Activated CD4-positive, alpha-beta T cell treated with anti-CD3 and anti-CD28 coated beads for 48 hours (primary cell): ENCODE data around the gene ZNF22.
"Not testable (repeated sequence)": the region's sequence is repeated elsewhere in the genome, so short reads cannot be mapped to it uniquely, and the experiment has no call there.

Experiments
- DNase-seq: peaks from one replicate; pipeline ENCODE4 v3.0.0-alpha.2; 2020

The ZNF22 gene

DNA sequence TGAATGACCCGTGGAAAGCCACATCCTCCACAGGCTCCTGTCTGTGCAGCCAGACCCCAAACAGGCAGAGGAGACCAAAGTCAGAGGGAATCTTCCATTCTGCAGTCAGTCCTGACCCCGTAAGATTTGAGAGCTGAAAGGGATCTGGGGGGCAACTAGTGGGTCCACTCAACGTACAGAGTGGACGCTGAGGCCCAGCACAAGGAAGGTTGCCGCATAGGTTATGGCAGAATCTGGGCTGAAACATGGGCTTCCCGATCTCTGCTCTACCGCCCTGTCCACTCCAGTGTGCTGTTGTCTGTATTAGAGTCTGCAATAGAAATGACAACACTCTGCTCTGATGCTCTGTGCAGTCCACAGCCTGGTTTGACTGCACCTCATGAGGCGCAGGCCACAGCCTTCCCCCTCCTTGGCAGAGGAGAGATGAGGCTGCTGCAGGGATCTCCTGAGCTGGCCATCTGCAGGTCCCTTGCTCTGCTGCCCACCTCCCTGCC, 7.9 kb upstream of the ZNF22 start:
- no peak for DNase-seq

DNA sequence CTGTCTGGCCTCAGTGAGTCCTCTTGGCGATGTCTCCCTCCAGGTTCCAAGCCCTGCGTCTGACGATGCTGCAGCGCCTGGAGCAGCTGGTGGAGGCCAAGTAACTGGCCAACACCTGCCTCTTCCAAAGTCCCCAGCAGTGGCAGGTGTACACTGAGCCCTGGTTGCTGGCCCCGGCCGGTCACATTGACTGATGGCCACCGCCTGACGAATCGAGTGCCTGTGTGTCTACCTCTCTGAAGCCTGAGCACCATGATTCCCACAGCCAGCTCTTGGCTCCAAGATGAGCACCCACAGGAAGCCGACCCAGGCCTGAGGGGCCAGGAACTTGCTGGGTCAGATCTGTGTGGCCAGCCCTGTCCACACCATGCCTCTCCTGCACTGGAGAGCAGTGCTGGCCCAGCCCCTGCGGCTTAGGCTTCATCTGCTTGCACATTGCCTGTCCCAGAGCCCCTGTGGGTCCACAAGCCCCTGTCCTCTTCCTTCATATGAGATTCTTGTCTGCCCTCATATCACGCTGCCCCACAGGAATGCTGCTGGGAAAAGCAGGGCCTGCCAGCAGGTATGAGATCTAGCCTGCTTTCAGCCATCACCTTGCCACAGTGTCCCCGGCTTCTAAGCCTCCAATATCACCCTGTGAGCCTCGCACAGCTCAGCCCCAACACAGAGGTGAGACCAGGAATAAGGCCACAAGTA, 7.3 kb upstream of the ZNF22 start:
- no peak for DNase-seq

DNA sequence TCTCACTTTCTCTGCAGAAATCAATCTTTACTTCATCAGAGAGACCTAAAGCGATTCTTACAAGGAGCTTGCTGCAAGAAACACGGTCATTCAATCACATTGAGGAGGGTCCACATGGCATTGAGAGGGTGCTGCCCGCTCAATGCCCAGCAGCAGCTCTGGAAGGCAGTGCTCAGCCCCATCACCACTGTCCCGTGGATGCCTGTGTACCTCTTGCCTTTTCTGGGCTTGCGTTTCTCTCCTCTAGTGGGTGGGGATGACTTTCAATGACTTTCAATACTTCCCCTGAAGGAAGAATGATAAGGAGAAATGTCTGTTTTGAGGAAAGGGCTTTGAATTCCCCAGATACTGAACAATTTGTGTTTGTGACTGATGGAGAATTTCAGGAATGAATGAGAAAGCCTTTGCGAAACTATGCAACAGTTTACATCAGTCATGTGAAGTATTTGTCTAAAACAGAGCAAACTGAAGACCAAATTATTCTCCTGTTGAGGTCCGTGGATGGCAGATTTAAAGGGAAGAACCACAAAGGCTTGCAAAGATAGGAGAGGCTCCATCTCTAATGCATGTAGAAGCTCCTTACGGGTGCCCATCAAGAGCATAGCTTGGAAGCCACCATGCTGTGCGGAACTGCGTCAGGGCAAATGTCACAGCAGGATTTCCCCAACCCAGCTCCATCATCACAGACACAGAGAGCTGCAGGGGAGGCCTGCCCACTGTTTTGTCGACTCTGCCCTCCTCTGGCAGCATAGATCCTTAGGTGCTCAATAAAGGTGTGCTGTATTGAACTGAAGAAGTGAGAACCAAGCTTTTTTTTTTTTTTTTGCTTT, 6.6 kb upstream of the ZNF22 start:
- DNase-seq: no peak

DNA sequence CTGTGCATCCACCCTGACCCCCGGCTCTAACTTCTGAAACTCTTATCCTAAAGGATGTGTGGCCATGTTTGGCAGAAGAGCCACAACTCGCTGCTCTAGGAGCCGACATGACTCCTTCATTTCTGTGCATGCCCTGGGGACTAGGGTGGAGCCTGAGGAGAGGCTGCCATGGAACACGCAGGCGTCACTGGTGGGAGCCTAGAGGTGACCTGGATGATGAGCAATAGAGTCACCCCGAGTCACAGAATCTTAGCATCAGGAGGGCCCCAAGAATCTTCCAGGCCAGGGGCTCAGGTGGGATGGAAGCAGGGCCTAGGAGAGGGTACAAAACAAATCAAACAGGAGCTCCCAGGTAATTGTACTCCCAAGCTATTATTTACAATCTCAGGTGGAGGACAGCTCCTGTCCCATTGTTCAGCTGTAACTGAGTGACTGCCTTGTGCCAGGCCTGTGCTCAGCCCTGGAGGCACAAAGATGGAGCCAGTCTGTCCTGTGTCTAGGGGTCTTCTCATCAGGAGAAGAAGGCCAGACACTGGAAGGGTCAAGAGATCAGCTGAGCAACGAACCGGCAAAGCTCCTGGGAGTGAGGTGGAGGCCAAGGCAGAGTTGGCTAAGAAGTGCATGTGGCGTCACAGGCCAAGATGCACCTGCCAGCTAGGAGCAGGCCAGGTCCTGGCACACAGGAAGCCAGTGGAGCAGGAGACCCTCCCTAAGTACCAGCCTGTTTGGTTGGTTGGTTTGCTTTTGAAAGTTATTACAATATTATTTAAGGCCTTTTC, 5.8 kb upstream of the ZNF22 start:
- DNase-seq: no peak

DNA sequence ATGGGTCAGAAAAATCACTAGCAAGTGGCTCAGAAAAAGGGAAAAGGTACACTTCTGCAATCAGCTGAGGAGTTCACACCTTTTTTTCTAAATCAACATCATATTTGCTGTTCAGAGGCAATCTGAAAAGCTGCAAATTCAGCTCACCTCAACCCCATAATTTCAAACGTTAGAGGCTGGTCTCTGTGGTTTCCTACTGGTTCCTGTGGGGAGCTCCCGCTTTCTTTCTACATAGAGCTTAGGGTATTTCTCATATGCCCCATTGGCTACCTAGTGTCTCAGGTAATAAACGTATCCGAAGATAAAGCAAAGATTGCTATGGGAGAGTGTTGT, 5.2 kb upstream of the ZNF22 start:
- no peak for DNase-seq

DNA sequence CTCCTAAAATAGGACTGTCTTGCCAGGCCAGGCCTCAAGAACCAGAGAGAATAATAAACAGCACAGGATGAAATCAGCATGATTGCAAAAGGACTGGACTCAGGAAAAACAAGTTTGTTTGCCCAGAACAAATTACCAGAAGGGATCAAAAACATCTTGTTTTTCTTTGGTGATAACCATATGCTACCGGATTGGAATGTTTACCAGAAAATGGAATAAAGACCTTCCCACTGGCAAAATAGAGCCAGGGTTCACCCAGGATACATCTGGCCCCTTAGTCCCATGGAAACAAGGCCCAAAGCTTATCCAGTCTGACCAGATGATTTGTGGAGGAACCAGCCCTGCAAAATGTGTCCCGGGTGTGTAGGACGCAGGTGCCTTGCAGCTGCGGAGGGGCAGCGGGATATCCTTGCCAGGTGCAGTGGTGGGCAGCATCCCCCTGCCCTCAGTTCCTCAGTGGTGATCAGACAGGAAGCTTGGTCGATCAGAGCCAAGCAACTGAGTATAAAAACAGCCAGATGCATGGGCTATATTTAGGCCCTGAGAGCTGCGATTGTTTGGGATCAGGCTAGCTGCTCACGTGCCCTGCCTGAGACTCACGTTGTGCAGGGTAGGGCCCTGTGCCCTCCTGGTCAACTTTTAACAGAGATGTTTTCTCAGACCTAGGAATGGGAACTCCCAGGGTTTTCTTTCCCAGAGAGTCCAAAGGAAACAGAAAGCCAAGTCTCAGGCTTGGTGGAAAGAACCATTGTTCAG, 4.6 kb upstream of the ZNF22 start:
- no peak for DNase-seq

DNA sequence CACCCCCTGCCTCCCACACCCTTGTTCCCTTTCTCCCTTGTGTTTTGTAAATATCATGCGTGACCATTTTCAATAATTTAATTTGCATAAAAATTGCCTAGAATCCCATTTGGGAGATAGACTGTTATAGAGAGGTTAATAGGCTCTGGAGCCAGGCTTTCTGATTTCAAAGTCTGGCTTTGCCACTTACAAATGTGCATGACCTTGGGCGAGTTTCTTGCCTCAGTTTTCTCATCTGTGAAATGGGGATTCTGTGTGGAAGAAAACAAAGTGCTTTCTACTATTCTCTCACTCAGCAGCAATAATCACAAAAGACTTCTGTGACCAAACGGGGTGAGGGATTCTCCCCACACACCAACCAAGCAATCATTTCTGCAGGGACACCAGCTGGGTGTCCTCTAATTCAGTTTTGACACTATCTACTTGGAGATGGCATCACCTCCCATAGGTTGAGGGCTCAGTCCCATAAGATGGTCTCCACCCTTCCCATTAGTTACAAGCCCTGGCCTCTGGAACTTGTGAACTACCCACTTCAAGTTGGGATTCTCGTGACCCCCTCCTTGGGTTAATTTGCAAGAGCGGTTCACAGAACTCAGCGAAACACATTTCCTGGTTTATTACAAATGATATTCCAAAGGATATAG, 3.5 kb upstream of the ZNF22 start:
- no peak for DNase-seq

DNA sequence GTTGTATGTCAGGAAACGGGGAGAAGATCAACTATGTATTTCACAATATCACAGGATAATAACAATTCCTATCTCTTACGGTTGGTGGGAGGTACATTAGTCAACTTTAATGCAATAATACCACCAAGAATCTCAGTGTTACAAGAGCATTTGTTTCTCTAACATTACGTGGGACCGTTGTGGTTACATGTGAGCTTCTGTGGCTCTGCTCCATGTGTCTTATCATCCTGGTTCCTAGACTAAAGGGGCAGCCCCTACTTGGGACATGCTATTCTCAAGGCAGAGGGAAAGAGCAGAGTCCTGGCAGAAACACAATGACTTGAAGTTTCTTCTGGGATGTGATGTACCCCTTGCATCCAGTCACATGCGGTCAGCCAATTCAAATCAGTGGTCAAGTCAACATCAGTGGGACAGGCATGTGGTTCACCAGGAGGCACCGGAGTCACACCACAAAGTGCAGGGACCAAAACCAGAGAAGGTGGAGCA, 2.5 kb upstream of the ZNF22 start:
- no peak for DNase-seq

DNA sequence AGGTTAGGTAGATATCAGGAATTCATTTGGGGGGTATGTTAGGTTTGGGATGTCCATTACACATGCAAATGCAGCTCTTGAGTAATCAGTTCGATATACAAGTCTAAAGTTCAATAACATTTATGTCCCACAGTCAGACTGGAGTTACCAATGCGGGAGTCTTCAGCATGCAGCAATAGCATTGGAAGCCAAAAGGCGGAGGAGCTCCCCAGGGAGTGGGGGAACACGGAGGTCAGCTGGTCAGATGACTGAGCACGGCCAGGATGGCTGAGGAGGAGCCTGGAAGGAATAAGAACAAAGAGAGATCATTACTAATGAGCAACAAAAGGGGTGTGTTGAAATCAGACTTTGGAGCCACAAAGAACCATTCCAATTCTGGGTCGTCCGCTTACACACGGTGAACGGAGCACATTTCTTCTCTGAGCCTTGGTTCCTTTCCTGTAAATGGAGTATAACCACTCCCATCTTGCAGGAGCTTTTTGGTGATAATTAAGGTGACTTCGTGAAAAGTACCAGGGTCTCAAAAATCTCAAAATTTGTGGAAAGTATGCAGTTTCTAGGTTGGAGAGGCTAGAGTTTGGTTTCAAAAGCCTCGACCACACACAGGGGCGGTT, 478 bp upstream of the ZNF22 start:
- no peak for DNase-seq

DNA sequence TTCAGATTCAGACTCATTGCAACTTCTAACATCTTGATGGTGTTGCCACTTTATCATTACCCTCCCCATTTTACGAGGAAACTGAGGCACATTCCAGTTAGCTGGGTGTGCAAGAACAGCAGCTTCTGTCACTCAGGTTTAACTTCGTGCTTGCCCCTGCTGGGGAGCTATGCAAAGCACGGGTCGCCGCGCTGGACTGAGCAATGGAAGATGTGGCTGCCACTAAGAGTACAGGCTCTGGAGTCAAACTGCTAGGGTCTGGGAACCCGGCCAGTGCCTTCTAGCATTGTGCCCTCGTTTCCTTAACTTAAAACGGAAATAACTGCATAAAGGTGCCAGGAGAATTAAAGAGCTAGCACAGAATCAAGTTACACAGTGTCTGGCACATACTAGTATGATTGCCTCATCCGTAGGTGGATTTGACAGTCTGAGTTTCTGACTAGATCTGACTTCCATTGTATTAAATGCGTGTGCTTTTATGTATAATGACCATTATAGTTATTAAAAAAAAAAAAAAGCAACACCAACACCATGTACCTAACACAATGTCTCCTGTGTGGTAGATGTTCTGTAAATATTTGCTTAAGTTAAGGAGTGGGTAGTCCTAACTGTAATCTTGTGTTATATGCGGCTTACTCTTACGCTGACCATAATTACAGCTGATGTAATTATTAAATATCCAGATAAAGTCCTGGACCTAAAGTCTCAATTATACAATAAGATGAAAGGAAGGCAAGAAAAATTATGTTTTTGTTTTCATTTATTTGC, 842 bp downstream of the ZNF22 start:
- DNase-seq: peak; percentile 68

DNA sequence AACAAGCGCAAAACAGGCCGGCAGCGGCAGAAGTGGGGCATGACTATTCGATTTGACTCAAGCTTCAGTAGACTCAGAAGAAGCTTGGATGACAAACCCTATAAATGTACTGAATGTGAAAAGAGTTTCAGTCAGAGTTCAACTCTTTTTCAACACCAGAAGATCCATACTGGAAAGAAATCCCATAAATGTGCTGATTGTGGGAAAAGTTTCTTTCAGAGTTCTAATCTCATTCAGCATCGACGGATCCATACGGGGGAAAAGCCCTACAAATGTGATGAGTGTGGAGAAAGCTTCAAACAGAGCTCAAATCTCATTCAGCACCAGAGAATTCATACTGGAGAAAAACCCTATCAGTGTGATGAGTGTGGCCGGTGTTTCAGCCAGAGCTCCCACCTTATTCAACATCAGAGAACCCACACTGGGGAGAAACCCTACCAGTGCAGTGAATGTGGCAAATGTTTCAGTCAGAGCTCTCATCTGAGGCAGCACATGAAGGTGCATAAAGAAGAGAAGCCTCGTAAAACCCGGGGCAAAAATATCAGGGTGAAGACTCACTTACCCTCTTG, 2.8 kb downstream of the ZNF22 start:
- no peak for DNase-seq

DNA sequence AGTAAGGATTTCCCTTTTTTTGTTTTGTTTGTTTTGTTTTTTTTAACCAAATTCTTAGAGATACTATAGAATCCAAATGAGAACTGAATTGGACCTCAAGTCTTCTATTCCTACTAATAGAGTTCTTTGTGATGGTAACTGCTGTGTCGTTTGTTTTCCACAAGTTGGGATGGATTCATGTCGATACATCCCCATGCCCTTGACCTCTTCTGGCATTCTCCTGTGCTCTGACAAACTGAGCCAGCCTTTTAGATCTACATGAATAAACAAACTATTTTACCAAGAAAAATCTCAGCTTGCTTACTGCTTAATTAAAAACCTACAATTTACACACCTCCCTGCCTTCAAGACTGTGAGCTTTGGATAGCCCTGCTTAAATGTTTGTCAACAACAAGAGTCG, 3.9 kb downstream of the ZNF22 start:
- DNase-seq: no peak

DNA sequence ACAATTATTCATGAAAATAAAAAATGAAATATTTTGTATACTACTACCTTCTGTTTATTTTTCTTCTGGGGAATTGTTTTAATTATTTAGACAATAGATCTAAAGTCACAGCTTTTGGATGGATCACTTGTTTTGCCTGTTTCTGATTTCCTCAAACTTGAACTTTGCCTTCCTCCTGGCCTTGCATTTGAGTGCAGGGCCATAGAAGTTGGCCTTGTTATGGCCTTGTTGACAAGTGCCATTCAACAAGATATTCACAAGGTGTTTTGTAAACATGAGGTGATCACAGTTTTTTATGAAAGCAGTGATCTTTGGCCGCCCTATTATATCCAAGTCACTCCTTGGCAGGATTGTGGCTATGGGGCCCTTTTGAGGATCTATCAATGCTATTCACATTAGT, 4.6 kb downstream of the ZNF22 start:
- no peak for DNase-seq

DNA sequence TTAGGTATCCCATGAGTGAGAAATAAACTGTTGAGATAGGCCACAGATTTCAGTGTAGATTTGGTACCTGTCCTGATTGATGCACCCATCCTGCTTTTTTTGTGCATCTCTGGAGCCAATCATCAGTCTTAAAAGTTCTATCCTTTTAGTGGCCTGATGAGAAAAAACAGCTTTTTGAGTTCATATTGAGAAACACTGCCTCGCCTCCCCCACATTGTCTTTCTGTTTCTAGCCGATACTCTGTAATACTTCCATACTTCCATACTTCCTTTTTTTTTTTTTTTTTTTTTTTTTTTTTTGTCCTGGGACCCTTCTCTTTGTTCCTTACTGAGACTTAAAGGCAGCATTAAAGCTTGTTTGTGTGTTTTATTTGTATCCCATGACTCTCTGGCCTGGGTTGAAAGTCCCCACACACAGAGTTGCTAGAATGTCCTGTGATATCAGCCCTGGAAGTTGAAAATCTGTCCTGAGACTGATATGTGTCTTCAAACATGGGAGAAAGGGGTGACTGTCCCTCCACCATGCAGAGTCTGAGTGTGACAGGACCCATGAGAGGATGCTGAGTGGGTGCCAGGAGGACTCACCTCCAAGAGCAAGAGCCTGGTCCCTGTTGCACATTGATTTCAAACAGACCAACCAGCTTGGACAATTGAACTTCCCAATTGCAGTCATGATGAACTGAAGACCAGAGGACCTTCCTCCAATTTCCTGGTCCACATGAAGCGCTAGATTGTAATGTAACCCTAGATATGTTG, 5.7 kb downstream of the ZNF22 start:
- no peak for DNase-seq

DNA sequence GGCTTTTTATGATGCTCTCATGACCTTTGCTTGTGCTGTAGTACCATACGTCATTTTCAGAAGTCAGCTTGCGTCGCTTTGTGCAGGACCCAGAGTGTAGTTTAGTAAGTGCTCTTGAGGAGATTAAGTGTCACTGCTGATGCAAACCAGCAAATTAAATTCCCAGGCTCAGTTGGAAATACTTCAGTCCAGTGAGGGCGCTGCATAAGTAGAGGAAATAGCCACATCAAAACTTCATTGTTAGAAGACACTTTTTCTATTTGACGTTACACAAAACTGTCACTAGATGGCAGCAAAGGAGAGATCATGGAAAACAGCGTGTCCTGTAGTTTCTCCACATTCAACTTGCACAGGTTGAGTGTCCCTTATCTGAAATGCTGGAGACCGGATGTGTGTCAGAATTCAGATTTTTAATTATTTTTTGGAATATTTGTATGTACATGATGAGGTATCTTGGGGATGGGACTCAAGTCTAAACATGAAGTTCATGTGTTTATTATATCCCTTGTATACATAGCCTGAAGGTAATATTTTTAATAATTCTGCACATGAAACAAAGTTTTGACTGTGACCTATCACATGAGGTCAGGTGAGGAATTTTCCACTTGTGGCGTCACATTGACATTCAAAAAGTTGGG, 7.9 kb downstream of the ZNF22 start:
- DNase-seq: peak; percentile 8

DNA sequence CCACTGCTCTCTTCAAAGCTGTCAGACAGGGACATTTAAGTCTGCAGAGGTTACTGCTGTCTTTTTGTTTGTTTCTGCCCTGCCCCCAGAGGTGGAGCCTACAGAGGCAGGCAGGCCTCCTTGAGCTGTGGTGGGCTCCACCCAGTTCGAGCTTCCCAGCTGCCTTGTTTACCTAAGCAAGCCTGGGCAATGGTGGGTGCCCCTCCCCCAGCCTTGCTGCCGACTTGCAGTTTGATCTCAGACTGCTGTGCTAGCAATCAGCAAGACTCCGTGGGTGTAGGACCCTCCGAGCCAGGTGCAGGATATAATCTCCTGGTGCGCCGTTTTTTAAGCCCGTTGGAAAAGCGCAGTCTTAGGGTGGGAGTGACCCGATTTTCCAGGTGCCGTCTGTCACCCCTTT, 13.8 kb downstream of the ZNF22 start:
- not testable (repeated sequence) for DNase-seq

DNA sequence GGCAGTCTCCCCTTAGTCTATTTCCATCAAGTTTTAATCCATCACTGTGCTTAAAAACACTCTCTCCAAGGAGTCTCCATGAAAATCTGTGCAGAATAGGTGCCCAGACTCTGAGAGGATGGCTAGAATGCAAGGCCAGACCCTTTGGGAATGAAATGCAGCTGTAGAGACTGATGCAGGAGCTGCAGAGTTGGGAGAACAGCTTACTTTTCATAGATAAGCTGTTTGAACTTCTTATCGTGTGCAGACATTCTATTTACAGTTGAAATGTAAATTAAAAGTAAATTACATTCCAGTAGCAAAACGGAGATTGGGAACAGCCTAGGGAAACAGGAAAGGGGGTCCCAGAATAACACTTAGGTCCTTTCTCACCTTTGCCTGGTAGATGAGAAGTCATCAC, 14.9 kb downstream of the ZNF22 start:
- no peak for DNase-seq

DNA sequence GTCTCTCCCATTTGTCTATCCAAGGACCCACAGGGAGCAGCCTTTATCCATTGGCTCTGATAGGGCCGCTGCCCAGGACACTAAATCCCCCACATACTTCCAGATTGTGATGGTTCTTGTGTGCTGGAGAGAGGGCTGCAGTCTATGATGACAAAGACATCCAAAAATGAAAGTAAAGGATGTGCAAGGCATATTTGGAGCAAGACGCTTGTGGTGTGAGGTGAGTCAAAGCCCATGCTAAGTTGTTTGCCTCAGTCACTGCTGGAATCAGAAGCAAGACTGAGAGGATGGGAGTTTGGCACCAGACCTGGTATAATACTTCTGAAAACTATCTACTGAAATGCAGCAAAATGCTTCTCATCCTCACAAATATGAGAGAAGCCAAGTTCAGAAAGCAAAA, 22.7 kb downstream of the ZNF22 start:
- no peak for DNase-seq

DNA sequence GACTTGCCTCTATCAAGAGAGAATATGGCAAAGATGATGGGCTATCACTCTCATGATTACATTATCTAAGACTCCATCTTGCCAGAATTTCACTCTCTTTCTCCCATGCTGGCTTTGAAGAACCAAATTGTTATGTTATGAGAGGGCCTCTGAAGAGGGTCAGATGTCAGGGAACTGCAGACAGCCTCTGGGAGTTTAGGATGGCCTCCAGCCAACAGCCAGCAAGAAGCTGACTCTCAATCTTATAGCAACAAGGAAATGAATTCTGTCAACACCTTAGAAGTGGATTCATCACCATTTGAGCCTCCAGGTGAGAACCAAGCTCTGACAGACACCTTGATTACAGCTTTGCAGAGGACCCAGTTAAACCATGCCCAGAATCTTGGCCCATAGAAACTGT, 33.6 kb downstream of the ZNF22 start:
- no peak for DNase-seq
